Measurements from ENCODE around the gene MRPL58.

- TF ChIP-seq, protein P1, sequence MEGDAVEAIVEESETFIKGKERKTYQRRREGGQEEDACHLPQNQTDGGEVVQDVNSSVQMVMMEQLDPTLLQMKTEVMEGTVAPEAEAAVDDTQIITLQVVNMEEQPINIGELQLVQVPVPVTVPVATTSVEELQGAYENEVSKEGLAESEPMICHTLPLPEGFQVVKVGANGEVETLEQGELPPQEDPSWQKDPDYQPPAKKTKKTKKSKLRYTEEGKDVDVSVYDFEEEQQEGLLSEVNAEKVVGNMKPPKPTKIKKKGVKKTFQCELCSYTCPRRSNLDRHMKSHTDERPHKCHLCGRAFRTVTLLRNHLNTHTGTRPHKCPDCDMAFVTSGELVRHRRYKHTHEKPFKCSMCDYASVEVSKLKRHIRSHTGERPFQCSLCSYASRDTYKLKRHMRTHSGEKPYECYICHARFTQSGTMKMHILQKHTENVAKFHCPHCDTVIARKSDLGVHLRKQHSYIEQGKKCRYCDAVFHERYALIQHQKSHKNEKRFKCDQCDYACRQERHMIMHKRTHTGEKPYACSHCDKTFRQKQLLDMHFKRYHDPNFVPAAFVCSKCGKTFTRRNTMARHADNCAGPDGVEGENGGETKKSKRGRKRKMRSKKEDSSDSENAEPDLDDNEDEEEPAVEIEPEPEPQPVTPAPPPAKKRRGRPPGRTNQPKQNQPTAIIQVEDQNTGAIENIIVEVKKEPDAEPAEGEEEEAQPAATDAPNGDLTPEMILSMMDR (IDR thresholded peaks at IDR 0.05), result no peak
- TF ChIP-seq EZH2 (IDR thresholded peaks at IDR 0.05; ENCODE audit: borderline replicate concordance, insufficient read depth, low read depth, low read length, poor library complexity, severe bottlenecking), result no peak
Measured at GRCh38 chr17:75032720-75033280, 20.3 kb downstream of the MRPL58 start.

Measured in B cell (primary cell).